Stimulated activated CD4-positive, alpha-beta T cell treated with anti-CD3 and anti-CD28 coated beads, Interleukin-1b, Interleukin-23, amount 100 ng/mL, for 48 hours (primary cell): ENCODE measurements around the gene SPAG8.

Experiments used
- DNase-seq: peaks from one replicate; pipeline ENCODE4 v3.0.0-alpha.2; 2020

SPAG8 gene

DNA sequence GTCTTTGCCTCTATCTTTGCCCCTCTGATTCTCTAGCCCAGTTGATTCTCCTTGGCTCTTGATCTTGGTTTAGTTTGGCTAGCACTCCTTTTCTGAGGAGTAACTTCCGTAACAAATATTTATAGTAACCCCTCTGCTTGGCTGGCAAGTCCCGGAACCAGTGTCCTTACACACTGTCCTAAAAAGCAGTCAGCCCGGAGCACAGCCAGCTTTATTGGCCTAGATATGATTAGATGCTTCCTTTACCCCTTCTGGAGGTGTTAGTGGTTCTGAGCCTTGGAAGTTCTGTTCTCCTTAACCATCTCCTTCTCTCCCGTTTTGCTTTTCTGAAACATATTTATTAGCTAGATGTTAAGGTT is 41.0 kb downstream of the SPAG8 start:
- DNase-seq: no peak

DNA sequence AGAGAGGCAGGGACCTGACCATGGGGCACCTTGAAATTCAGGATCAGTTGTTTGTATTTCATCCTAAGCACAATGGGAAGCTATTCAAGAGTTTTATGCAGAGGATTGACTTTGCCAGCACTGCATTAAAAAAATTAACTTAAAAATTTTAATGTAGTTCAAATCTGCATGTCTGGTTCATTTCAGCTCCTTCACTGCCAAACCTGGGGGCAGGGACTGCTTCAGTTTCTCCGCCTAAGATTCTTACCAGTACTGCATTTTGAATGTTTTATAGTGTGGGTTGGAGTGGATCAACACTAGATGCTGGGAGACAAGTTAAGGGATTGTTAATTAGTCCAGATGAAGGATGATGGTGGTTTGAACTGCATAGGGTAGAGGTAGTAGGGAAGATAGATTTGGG is 42.3 kb downstream of the SPAG8 start:
- DNase-seq: no peak

DNA sequence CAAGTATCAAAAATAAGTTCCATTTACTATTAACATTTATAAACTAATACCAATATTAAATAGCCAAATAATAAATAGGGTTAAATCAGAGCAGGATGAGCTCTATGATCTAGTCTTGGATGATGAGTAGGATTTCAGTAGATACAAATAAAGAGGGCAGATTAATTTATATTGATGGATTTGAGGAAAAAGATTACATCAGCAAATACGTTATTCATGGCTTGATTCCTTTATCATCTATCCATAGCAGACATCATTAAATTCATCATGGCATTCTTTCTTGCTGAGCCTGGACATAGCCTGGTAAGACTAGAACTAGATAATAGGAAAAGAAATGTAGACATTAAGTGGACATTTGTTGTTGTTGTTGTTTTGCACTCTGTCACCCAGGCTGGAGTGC is 44.6 kb downstream of the SPAG8 start:
- no peak for DNase-seq

DNA sequence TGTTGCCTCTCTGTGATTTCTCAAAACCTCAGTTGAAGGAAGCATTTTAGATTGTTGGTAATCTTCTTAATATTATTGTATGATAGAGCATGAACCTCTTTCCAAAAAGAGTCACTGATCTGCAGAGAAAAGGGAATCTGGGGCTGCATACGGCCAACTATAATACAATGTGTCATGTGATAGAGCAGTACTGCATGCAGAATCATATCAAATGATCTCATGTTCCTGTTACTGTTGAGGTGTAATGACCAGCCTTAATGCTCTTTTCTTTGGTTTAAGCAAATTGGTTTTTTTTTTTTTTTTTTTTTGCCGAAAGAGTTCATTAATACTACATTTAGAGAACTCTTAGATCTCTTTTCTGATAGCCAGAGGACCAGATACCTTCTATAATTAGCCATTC is 45.1 kb downstream of the SPAG8 start:
- no peak for DNase-seq

DNA sequence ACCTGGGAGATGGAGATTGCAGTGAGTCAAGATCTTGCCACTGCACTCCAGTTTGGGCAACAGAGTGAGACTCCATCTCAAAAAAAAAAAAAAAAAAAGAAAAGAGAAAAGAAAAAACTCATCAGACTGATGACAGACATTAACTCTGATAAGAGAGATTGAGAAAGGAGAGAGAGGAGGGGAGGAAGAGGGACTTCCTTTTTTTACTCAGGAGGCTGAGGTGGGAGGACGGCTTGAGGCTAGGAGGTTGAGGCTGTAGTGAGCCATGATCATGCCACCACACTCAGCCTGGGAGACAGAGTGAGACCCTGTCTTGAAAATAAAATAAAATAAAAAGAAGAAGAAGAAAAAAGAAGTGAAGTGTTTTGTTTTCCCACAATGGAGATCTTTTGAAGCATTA is 48.3 kb downstream of the SPAG8 start:
- DNase-seq: no peak

DNA sequence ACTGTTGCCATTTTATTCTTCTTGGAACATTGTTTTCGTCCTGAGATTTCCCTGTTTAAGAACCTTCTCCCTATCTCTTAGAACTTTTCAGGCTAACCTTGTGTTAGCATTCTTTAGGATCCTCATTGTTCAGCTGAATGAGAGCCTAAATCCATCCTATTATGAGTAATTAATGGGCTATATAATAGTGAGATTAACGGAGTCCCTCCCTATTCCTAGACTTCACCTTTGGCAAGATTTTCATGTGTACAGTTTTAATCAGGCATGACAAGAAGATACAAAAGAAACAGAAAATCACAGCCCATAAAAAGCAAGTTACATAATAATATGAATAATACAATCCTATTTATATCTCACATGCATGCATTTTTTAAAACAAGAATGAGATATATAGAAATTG is 48.9 kb downstream of the SPAG8 start:
- no peak for DNase-seq

DNA sequence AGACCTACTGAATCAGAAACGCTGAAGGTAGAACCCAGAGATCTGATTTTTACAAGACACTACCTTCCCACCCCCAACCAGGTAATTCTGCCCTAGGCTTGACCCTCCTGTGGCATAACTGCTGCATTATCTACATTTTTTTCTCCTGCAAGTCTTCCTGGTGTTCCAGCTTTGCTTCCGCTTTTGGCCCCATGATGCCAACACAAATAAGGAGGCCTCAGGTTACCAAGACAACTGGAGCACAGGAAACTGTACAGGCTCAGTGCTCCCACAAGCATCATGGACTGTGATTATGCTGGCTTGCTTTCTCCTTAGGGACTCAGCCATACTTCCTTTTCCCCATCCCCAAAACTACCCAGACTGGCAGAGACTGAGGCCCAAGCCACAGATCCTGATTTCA is 51.4 kb downstream of the SPAG8 start:
- DNase-seq: no peak

DNA sequence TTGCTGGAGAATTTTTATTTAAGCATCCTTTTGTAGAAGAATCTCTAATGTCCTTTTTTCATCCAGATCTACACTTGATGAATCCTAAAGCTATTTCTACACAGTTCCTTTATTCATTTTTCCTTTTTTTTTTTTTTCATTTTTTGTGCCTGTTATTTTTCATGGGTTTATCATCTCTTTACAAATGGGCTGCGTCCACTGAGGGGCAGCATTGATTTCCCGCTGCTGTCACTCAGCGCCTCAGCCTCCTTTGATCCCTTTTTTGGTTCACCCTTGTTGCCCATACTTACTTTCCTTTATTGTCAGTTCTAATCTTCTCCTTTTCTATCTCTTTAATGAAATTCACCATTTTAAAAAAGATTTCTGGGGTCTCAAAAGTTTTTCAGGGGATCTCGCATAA is 52.3 kb downstream of the SPAG8 start:
- no peak for DNase-seq
